NCI-H1092 (cell line): ENCODE results near the gene ADAMTS7.
"Not testable (repeated sequence)": the region's sequence is repeated elsewhere in the genome, so short reads cannot be mapped to it uniquely, and the experiment has no call there.

ENCODE experiments used
- DNase-seq: peaks from one replicate; lab custom pipeline; 2025; lab: John Stamatoyannopoulos, UW

The ADAMTS7 gene

DNA sequence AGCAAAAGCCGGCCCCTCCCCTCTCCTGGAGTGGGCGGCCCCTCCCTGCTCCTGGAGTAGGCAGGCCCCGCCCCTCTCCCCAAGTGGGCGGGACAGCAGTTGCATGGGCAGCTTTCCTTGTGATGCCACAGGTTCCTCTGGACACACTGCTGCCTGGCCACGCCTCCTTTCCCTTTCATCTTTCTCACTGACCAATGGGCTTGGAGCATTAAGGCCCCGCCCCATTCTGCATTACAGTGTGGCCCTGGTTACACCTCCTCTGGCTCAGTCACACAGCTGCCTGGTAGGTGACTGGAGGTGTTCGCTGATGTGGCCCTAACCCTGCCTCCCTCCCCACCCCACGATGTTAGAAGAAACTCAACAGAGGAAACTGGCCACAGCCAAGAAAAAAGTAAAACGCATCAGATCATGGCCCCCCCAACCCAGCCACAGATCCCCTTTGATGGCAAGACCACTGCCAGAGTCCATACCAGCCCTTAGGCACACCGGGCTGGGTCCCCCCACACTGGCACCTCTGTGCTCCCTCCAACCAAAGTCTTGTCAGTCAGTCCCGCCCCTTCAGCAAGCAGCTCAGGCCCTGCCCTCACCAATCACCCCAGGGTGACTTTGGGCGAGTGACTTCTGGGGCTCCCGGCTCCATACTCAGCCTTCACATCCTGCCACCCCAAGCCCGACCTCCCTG lies 84.3 kb downstream of the ADAMTS7 start:
- no peak for DNase-seq

- DNase-seq = not testable (repeated sequence)
Measured at GRCh38 chr15:78719819-78720450, 91.3 kb downstream of the ADAMTS7 start.

GRCh38 chr15:78718837-78719236 lies 92.4 kb downstream of the ADAMTS7 start:
- no peak for DNase-seq

GRCh38 chr15:78717956-78718656 lies 93.2 kb downstream of the ADAMTS7 start:
- DNase-seq = no peak

GRCh38 chr15:78716651-78717050 lies 94.6 kb downstream of the ADAMTS7 start:
- no peak for DNase-seq

DNA sequence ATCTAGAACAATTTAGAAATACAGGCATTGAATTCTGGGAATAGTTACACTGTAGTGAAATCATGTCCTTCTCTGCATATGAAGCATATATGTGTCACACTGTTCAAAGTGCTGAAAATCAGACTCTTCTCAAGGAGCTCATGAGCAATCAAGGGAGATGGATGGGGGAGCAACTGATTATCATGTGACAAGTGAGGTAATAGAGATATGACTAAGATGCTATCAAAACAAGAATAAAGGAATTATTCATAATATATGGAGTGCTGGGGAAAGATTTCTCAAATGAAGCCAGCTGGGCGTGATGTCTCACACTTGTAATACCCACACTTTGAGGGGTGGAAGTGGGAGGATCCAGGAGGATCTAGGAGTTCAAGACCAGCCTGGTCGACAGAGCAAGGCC lies 95.3 kb downstream of the ADAMTS7 start:
- no peak for DNase-seq

DNA sequence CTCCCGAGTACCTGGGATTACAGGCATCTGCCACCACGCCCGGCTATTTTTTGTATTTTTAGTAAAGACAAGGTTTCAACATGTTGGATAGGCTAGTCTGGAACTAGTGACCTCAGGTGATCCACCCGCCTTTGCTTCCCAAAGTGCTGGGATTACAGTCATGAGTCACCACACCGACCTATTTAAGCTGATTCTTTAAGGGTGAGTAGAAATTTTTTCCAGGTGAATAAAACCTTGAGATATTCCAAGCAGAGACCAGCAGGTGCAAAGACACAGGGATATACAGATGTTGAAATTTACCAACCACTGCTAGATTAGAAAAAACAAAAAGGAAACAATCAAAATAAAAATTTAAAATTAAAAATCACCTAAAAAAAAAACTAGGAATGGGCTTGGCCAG lies 95.8 kb downstream of the ADAMTS7 start:
- no peak for DNase-seq

DNA sequence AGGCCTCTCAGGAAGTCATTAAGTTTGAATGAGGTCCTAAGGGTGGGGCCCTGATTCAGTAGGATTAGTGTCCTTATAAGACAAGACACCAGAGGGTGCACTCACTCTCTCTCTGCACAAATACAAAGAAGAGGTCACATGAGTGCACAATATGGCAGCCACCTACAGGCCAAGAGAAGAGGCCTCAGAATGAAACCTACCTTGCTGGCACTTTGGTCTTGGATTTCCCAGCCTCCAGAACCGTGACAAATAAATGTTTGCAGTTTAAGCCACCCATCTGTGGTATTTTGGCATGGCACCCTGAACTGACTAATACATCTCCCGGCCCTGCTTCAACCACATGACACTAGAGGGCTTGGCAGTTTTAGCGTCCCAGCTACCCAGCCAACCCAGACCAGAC lies 96.4 kb downstream of the ADAMTS7 start:
- DNase-seq = no peak

GRCh38 chr15:78712797-78713515 lies 98.3 kb downstream of the ADAMTS7 start:
- no peak for DNase-seq

GRCh38 chr15:78711638-78712037 lies 99.6 kb downstream of the ADAMTS7 start:
- no peak for DNase-seq

DNA sequence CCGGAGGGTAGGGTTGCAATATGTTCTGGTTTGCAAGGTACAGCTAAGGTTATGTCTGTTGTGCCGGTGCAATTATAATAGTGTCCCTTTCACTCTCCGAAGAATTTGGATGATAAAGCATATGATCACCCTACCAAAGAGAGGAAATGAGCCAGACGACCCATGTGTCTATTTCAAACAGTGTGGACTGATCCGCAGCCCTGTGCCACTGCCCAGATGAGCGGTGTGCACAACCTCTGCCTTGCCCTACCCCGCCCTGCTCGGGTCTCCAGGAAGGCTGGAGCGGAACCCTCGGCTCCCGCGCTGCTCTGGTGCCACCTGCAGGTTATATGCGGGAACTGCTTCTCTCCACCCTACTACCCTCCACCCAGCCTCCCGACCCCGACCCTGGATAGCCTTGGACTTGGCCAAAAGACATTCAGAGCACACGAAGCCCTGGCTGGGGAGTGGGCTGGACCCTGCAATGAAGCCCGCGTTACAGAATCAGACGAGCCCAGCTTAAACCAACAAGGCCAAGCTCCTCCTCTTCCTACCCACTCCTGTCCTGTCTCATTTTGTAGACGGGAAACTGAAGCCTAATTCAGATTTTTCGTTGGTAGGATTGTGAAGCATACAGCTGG lies 101.9 kb downstream of the ADAMTS7 start:
- DNase-seq = peak; percentile 15
